ENCODE results near the gene TMEM204.

DNA sequence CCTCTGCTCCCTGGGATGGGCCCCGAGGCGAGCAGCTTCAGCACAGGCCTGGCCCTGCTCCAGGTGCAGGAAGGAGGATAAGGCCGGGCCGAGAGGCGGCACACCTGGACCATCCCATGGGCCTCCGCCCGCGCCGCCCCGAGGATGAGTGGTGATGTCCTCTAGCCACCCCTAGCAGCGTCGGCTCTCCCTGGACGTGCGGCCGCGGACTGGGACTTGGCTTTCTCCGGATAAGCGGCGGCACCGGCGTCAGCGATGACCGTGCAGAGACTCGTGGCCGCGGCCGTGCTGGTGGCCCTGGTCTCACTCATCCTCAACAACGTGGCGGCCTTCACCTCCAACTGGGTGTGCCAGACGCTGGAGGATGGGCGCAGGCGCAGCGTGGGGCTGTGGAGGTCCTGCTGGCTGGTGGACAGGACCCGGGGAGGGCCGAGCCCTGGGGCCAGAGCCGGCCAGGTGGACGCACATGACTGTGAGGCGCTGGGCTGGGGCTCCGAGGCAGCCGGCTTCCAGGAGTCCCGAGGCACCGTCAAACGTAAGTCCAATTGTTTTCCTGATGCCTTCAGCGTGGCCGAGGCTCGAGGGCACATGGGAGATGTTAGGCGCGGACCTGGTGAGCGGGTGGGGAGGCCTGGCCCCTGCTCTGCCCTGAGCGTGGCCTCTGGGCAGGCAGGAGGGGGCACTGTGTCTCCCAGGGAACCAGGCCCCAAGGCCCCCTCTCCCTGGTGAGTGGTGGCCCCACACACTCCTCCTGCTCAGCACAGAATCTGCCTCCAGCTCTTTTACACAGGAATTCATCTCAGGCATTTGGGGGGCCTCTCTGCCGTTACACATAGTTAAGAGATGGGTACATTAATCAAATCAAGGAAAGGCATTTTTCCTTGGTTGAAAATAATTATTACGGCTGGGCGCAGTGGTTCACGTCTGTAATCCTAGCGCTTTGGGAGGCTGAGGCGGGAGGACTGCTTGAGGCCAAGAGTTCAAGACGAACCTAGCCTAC is 855 bp downstream of the TMEM204 start:
- TF ChIP-seq CTCF (IDR thresholded peaks at IDR 0.05) (no peak), ZFX (IDR thresholded peaks at IDR 0.05; ENCODE audit: borderline replicate concordance) (no peak)

Measured in 22Rv1 (cell line).